HG03175 (cell line): ENCODE measurements around the gene GDF11.

Experiments used
- ATAC-seq: cut with Tn5 transposase; IDR thresholded peaks from one replicate; pipeline ENCODE4 v1.9.1; 2021; ENCODE audit warnings: mild to moderate bottlenecking, moderate library complexity; ENCODE audit not compliant: unreplicated experiment

GDF11 gene

GRCh38 chr12:55742719-55743405, at the start of gene GDF11:
GDF11 (plus strand) TSS chr12:55743122; CDS start chr12:55743317, 195 bp downstream.
- ATAC-seq: peak; percentile 33

DNA sequence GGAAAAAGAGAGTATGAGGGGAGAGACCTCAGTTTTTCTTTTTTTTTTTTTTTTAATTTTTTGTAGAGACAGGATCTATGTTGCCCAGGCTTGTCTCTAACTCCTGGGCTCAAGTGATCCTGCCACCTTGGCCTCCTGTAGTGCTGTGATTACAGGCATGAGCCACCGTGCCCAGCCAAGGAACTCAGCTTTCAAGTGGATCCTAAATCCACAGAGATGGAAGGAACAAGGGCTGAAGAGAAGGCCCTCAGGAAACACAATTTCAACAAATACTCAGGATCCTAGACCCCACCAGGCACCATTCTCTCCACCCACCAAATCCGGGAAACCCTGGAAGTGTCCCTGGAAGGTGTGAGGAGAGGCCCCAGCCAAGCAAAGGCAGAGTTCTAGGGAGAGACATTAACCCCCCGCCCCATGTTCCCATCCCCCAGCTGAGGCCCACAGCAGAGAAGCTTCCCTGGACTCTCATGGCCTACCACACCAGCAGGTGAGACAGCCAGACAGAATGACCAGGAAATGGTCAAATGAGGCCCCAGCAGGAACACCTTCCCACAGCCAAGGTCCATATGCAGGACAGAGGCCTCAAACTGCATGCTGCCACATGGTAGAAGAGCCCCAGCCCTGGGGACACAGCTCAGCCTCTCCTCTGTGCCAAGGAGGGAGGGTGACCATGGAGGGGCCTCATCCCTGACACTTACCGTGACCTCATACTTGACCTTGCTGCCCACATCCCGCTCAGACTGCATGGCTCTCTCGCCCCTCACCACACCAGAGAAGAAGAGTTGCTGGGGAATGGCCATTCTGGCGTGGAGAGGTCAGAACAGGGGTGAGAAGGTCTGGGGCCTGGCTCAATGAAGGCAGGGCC, 49.4 kb upstream of the GDF11 start:
- ATAC-seq: no peak

DNA sequence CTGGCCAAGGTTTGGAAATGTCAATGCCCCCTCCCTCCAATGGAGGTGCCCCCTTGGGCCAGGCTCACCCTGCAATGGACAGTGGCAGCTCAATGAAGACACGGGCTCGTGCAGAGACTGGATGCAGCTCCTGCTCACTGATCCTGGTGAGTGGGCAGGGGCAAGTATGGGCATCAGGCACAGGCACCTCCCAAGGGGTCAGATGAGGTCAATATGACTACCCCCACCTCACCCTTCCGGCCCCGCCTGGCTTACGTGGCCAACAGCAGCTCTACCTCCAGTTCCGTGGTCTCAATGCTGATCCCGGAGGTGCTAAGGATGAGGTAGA, 48.8 kb upstream of the GDF11 start:
- no peak for ATAC-seq

DNA sequence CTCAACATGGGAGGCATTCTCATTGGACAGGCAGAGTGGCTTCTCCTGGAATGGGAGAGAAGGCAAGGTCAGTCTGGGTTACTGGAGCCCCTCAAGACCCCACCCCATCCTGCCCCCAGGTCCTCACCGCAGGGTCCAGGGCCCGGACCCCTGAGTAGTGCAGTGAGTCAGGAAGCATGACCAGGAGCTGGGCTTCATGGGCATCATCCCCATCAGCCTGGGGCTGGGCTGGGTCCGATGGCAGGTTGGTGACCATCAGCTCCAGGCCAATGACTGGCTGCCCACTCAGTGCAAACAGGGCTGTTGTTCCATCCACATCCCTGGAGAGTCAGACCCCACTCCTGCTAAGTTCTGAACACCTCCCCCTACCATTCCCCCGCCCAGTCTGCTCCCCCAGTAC, 48.3 kb upstream of the GDF11 start:
- no peak for ATAC-seq

DNA sequence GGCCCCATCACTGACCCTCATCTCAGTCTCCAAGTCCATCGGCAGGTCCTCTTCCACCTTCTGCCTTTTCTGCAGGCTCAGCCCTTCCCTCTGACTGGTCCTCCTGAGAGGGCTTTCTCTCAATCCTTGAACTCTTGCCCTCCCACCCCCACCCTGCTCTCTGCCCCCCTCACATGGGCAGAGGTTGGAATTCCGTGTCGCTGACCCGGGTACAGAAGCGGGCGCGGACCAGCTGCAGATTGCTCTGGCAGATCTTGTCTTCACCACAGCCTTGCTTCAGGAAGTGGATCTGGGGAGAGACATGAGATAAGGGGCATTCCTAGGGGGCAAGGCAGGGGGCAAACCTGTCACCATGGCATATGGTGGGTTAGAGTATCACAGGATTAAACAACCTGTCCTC, 47.6 kb upstream of the GDF11 start:
- ATAC-seq: no peak

DNA sequence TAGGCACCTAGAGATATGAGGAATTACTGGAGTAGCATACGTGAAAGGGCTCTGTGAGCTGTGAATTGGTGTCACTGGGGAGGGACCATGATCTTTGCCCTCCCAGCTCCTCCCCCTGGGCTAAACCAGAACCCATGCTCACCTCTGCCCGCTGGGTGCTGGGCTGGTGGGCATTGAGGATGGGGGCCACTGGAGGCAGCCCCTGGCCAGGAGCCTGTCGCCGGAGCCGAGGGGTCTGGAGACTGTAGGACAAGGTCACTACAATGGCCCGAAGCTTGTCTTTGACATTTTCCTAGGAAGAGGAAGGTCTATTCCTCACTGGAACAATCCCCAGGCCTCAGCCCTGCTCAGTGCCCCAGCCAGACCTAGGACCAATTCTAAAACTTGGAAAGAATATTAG, 46.8 kb upstream of the GDF11 start:
- no peak for ATAC-seq

GRCh38 chr12:55696796-55697462, 46.0 kb upstream of the GDF11 start:
- ATAC-seq: no peak

DNA sequence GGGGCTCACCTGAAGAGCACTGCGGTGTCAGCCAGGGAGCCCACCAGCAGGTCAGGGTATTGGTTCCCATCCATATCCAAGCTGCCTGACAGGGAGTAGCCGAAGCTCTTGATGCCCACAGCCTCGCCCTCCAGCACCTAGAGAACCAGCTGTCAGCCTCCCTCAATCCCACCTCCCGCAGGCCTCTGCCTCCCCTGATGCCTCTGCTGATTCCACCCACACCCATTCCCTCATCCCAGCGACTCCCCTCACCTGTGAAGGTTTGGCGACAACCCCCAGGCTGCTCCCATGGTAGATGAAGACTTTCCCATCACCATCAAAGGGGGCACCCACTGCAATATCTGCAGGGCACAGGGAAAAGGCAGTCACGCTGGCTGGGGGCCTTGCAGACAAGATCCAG, 45.2 kb upstream of the GDF11 start:
- no peak for ATAC-seq

DNA sequence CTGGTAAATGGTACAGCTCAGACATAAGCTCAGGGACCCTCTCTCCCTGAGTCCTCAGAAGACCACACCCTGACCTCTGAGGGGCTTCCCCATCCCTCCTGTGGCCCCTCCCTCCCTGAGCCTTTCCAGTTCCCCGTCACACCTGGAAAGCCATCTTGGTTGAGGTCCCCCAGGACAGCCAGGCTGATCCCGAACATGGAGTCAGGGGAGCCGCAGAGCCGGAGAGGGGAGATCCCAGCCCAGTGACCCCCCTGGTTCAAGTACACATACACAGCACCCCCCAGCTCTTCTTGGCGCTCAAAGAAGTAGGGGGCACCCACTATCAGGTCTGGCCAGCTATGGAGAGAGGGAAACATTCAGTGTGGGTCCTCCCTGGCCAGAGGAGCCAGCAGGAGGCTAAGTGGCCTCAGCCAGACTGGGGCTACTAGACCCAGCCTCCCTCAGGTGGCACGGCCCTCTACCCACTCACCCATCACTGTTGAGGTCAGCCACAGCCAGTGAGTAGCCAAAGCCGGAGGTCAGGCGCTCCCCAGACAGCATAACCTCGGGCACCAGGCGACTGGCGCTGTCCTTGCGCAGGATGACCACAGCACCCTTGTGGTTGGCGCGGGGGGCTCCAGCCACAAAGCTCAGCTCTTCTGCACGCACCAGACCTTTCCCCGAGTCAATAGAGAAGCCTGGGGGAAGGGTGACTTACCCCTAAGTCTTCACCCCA, 44.5 kb upstream of the GDF11 start:
- no peak for ATAC-seq

DNA sequence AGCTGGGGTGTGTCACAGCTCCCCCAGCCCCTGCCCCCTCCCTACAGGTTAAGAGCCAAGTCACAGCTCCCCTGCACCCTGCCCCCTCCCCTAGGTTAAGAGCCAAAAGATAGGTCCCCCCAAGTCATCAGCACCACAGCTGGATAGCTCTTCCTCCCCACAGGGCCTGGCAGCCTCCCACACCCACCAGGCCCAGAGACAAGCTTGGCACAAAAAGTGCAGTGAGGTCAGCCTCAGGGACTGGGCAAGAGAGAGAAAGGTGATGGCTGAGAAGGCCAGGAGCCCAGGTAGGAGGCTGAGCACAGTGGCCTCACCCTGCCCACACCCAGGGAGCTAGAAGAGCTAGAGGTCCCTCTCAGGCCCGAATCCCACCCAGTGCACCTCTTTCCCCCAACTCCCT, 44.0 kb upstream of the GDF11 start:
- no peak for ATAC-seq

- ATAC-seq: no peak
These were observed 43.4 kb upstream of the GDF11 start for GRCh38 chr12:55699471-55700055.

GRCh38 chr12:55700255-55701018, 42.5 kb upstream of the GDF11 start:
- no peak for ATAC-seq

DNA sequence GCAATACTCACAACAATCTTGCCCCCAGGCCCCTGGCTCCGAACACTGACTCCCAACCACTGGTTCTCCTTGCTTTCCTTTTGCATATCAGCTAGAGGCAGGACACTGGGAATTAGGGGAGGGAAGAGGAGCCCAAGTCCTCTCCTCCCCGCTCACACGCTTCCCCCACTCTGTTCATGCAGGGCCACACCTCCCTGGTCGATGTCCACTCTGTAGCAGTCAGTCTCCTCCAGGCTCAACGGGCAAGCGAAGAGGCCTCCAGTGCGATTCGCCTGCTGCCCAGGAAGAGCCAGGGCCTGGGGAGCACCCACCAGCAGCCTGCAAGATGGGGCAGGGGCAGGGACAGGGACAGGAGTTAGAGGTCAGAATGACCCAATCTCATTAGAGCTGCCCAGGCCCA, 40.1 kb upstream of the GDF11 start:
- ATAC-seq: no peak

DNA sequence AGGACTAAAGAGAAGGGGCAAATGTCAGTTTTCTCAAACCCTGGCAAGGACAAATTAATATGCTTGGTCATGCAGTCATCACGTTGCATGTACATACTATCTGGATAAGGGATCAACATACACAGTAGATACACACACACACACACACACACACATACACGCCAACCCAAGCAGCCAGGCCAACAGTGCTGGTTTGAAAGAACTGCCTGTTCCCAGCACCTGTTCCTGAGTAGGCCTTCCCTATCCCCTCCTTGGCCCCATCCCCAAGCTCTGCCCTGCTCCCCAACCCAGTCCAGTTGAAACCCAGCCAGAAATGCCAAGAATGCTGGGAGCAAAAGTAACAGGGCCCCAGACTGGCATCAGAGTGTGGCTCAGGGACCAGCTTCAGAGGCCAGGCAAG, 39.6 kb upstream of the GDF11 start:
- ATAC-seq: no peak

DNA sequence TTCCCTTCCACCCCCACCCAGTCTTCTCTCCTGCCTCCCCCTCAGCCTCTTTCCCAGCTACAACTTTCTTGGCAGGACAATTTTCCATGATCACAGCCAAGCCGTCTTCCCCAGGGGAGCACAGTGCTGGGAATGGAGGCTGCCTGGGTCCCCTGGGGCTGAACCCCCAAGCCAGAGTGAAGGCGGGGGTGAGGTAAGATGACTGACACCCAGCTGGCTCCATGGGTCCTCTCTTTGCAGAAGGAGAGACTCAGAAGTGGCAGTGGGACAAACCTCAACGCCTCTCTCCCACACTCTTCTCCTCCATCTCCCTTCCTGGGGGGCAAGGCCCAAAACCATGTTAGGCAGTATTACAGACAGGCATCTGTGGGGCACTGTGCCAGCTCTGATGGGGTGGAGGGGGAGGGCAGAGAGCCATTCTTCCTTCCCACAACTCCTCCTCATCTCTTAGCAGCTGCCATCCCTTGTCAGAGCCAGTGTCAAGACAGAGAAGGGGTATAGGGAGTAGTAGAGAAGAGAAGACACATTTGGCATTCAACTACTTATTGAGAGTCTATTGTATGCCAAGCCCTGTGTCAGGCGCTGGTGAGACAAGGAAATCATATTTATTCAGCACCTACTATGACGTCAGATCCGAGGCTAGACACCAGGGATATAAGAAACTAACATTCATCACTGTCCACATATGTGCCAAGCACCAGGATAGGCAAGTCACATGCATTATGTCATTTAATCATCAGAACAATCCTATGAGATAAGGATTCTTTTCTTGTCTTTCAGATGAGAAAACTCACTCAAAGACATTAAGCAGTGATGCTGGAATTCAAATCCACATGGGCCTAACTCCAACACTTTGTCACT, 38.8 kb upstream of the GDF11 start:
- ATAC-seq: no peak

DNA sequence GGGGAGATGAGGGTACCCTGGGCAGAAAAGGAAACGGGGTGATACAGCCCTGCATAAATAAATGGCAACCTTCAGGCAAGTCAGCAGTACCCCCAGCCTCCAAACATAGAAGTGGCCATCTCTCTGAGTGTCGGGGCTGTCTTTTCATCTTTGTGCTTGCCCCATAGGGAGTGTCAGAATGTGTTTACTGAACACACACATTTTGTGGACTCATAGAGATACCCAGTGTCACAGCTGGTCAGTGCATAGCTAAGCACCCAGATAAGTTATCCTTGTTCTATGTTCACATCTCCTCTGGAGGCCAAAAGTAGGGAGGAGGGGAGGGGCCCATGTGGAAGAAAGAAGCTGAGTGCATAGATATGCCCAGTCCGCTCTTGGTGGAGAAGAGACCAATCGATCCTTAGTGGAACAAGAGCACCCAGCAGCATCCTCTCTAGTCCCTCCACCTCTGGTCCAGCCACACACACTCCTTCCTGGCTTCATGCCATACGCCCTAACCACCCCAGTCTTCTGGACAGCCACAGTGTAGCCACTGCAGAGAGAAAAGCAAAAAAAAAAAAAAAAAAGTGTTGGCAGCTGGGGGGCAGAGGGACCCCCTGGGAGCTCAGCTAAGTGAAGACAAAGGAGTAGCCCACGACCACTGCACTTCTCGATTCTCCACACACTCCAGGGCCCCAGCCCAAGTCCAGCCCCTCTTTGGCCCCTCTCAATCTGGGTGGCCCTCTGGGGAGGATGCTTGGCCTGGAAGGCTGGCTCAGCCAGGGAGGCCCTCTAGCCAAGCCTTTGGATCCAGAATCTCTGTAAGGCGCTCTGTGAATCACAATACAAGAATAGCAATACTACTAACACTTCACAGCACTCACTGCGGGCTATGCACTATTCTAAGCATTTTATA, 37.9 kb upstream of the GDF11 start:
- no peak for ATAC-seq

DNA sequence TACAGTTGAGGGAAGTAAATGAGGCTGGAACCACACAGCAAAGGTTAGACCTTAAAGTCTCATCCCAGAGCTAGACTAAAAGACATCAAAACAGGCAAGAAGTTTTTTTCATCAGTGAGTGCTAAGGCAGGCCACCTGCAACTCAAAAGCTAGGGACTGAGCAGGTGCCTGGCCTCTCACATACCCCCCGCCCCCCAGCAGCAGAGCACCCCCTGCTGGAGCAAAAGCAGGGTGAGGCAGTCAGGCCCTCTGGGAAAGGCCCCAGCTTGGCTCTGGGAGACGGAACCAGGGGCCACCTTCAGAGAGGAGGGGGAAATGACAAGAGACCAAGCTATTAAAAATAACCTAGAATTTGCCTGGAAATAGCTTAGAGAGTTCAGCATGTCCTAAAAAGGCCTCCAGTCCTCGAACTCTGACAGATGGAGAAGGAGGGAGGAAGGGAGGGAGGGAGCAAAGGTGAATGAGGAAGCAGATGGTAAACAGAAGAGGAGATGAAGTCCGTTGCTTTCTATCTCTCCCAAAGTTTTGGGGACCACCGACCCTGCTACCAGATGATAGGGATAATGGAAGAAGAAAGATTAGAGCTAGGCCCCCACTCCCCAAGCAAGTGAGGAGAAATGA, 37.0 kb upstream of the GDF11 start:
- ATAC-seq: no peak
